Subcutaneous adipose tissue (tissue), 4 donors: Measurements from ENCODE around the gene FKBP5. TPM values are rescaled to one million over a fixed set of nuclear protein-coding genes. Genes with fewer than 3 reads are reported as not detected.

Source experiments
- total RNA-seq, 4 donors: library from RNA; depleted of rRNA; stranded (reverse); fragments of >200 nt; gene quantifications; one replicate each; pipeline ENCODE4 v1.1.0, GENCODE V29; 2016
- TF ChIP-seq, protein P1 (sequence below): fragments of 450-650 bp; IDR thresholded peaks from one replicate; pipeline ENCODE4 v1.5.1; 2016; ENCODE audit warnings: low read depth, mild to moderate bottlenecking, control low read depth, antibody characterized with exemption, moderate library complexity

Gene FKBP5
- total RNA-seq, 4 donors from 2014 or later: 332 to 758 (median 703) TPM

DNA sequence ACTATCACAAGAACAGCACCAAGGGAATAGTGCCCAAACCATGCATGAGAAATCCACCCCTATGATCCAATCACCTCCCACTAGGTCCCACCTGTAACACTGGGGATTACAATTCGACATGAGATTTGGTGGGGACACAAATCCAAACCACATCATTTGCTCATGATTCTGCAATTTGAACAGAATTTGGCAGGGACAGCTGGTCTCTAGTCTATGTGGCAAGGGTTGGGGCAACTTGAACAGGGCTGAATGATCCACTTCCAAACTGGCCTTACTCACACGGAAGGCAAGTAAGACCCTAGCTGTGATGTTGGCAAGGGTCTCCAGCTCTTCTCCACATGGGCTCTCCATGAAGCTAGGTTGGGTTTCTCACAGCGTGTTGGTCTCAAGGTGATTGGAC lies 10.1 kb upstream of the FKBP5 start:
- TF ChIP-seq, protein P1, sequence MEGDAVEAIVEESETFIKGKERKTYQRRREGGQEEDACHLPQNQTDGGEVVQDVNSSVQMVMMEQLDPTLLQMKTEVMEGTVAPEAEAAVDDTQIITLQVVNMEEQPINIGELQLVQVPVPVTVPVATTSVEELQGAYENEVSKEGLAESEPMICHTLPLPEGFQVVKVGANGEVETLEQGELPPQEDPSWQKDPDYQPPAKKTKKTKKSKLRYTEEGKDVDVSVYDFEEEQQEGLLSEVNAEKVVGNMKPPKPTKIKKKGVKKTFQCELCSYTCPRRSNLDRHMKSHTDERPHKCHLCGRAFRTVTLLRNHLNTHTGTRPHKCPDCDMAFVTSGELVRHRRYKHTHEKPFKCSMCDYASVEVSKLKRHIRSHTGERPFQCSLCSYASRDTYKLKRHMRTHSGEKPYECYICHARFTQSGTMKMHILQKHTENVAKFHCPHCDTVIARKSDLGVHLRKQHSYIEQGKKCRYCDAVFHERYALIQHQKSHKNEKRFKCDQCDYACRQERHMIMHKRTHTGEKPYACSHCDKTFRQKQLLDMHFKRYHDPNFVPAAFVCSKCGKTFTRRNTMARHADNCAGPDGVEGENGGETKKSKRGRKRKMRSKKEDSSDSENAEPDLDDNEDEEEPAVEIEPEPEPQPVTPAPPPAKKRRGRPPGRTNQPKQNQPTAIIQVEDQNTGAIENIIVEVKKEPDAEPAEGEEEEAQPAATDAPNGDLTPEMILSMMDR: no peak

- TF ChIP-seq, protein P1: no peak
These were observed 5.7 kb upstream of the FKBP5 start for GRCh38 chr6:35694462-35694861.

DNA sequence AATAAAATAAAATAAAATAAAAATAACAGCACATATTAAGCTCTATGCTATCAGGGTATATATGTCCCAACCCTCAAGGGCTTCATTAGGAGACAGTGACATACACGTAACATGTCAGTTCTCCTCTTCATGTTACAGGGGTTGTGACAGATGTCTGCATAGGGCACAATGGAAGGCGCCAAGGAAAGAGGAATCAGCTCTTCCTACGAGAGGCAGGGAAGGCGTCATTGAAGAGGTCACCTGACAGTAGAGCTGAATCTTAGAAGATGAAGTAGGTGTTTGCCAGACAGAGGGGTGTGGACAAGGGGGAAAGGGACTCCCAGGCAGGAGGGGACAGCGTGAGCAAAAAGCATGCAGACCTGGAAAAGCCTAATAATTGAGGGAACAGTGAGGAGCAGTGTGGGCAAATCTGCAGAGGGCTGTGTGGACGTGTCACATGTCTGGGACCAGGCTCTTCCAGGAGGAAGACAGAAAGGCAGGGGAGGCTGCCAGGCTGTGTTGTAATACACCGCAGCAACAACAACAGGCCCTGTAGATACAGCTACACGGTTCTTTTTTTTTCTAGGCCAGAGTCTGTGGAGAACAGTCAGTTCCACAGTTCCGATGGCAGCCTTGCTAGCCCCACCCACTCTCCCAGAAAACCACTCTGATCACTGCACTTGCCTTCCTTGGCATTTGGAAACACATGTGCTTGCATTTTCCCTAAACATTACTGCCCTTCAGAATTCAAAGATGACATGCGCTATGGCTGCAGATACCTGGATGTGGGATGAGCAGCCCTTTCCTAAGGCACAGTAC lies 2.5 kb upstream of the FKBP5 start:
- TF ChIP-seq, protein P1: no peak

DNA sequence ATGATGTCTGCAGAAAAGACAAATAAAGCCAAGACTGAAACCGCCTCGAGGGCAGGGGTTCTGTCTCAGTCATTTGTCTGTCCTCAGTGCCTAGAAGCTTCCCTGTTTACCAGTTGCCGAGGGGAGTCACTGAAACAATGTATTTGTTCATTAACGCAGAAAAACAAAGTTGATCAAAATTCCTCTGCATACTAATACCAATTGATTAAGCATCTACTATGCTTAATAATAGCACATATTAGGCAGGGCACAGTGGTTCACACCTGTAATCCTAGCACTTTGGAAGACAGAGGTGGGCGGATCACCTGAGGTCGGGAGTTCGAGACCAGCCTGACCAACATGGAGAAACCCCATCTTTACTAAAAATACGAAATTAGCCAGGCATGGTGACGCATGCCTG lies 1.8 kb upstream of the FKBP5 start:
- TF ChIP-seq, protein P1: no peak

DNA sequence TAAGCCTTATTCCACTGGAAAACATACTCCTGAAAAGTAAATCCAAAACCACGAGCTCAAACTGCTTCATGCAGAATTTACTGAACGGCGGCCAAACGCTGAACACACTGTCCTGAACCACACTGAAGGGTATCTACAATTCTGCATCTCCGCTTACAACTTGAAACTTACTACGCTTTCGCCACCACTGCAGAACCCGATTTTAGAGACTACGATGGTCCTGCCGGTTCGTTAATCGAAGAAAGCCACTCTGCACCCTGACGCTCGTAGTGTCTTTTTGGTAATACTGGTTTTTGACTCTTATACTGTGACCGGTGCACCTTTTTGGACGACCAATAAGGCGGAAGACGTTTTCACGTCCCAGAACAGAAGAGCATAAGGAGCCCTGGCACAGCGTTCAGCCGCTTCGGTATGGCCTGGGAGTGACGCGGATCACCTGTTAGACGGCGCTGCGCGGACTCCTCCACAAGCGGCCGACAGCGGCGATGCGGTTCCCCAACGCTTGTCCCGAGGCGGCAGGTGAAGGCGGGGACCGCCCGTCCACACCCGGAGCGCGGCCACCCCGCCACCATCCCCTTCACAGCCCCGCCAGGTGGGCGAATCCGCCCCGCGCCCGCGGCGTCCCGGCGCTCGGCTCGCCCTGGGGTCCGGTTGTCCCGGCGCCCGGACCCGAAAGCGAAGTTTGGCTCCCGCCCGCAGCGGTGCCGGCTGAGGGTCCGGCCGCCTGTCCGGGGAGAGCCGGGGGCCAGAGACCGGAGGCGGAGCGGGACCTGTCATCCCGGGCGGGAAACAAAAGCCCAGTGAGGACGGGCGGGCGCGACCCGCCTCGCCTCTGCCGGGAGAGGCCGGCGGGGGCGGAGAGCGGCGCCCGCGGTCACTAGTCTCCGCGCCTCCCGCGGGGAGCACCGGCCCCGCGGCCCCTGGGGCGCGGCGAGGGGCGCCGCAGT lies 784 bp downstream of the FKBP5 start:
- TF ChIP-seq, protein P1: no peak

DNA sequence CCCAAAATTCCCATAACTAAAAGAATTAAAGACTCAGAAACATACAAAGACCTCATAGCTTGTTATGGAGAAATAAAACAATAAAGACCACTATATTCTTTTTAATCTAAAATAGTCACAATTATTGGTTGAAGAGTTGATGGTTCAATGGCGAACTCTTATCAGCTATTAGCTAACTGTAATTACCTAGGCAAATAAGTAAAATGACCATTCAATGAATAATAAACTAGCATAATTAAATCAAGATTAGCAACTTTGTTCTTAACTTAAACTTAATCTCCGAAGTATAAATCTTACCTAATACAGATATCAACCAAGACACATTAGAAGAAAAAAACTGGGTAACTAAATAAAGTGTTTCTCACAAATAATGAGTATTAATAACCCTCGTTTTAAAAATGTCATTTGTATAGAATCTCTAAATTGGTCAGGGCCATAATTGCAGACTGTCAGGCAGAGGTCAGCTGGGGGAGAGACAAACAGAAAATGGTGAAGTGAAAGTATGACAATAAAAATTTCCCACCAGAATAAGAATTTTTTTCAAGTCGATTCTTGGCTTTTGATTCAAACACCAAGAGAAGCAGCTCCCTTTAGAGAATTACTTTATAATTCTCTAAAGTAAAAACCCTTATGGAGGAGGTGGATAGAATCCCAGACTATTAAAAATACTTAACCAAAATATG lies 1.7 kb downstream of the FKBP5 start:
- TF ChIP-seq, protein P1: no peak
